Sigmoid colon (tissue), 4 donors: ENCODE results near the gene UBE2M.

Experiments used
- POLR2AphosphoS5 ChIP-seq, 4 donors: sonication (generic); formaldehyde crosslinking; IDR thresholded peaks; one replicate each; pipeline ENCODE4 v1.6.1; 2017; ENCODE audit warnings: antibody characterized with exemption in 4 of 4
- TF ChIP-seq, protein P1 (sequence below), 4 experiments: fragments of 450-650 bp in 3 of 4; fragments of 200-600 bp in 1 of 4; IDR thresholded peaks; one replicate each; pipeline ENCODE4 v1.5.1; 2016 to 2019; ENCODE audit warnings: antibody characterized with exemption in 4 of 4, mild to moderate bottlenecking in 3 of 4, moderate library complexity in 2 of 4

GRCh38 chr19:58554494-58555368 lies 3.7 kb downstream of the UBE2M start, which contains the start of gene CHMP2A:
- TF ChIP-seq POLR2AphosphoS5 (IDR thresholded peaks at IDR 0.05), result peak; percentile 81 to 95 (median 91)
- TF ChIP-seq, protein P1, sequence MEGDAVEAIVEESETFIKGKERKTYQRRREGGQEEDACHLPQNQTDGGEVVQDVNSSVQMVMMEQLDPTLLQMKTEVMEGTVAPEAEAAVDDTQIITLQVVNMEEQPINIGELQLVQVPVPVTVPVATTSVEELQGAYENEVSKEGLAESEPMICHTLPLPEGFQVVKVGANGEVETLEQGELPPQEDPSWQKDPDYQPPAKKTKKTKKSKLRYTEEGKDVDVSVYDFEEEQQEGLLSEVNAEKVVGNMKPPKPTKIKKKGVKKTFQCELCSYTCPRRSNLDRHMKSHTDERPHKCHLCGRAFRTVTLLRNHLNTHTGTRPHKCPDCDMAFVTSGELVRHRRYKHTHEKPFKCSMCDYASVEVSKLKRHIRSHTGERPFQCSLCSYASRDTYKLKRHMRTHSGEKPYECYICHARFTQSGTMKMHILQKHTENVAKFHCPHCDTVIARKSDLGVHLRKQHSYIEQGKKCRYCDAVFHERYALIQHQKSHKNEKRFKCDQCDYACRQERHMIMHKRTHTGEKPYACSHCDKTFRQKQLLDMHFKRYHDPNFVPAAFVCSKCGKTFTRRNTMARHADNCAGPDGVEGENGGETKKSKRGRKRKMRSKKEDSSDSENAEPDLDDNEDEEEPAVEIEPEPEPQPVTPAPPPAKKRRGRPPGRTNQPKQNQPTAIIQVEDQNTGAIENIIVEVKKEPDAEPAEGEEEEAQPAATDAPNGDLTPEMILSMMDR (IDR thresholded peaks at IDR 0.05), result no peak
